Activated naive CD4-positive, alpha-beta T cell treated with anti-CD3 and anti-CD28 coated beads for 36 hours (primary cell): ENCODE data around the gene GJA10. TPM values are rescaled to one million over a fixed set of nuclear protein-coding genes. Genes with fewer than 3 reads are reported as not detected.
"Not testable (repeated sequence)": the region's sequence is repeated elsewhere in the genome, so short reads cannot be mapped to it uniquely, and the experiment has no call there.

Experiments
- CTCF ChIA-PET: fragments of 350-600 bp; sonication (Branson Sonifier 250); formaldehyde crosslinking; loops from one replicate; lab custom pipeline; 2021; ENCODE audit warnings: antibody characterized with exemption; lab: Charles Lee
- DNase-seq: peaks from one replicate; pipeline ENCODE4 v3.0.0-alpha.2; 2020
- H3K27ac Mint-ChIP-seq: one replicate; pipeline ENCODE4 v1.8.0; 2021; ENCODE audit warnings: mild to moderate bottlenecking, mixed read lengths
- H3K27me3 Mint-ChIP-seq: one replicate; pipeline ENCODE4 v1.8.0; 2021; ENCODE audit warnings: low read depth, mixed read lengths
- H3K36me3 Mint-ChIP-seq: one replicate; pipeline ENCODE4 v1.8.0; 2021; ENCODE audit warnings: low read depth, mixed read lengths
- H3K4me1 Mint-ChIP-seq: one replicate; pipeline ENCODE4 v1.8.0; 2021; ENCODE audit warnings: low read depth, mixed read lengths
- H3K4me3 Mint-ChIP-seq: one replicate; pipeline ENCODE4 v1.8.0; 2021; ENCODE audit warnings: mild to moderate bottlenecking, moderate library complexity, mixed read lengths
- H3K9me3 Mint-ChIP-seq: one replicate; pipeline ENCODE4 v1.8.0; 2021; ENCODE audit warnings: mixed read lengths
- intact Hi-C: fragments of 100-400 bp; cut with micrococcal nuclease; formaldehyde crosslinking; loops from one replicate; pipeline ENCODE4 v1.15.1; 2023
- total RNA-seq, 2 experiments: library from RNA; stranded (reverse); gene quantifications; one replicate each; pipeline ENCODE4 v1.2.3, GENCODE V29; 2021

GJA10 gene
- total RNA-seq = not detected

GRCh38 chr6:89894169-89894568 lies at the start of gene GJA10:
TSS of gene GJA10 (plus strand) at chr6:89894469. CDS start at chr6:89894469, 0 bp downstream.
- CTCF ChIA-PET = no interaction called here
- Mint-ChIP-seq H3K9me3 (no peaks in the 10 kb centered on the region), H3K4me1 (no peaks in the 10 kb centered on the region), H3K36me3 (no peaks in the 10 kb centered on the region), H3K27ac (no peak within 1 kb of the TSS), H3K27me3 (peaks cover 35% of the 10 kb centered on the region), H3K4me3 (no peak within 1 kb of the TSS)
- intact Hi-C loops = no loop called here
- no peak for DNase-seq

GRCh38 chr6:89847513-89847912 lies 46.8 kb upstream of the GJA10 start:
- intact Hi-C loops, H3K4me3 Mint-ChIP-seq, DNase-seq, H3K27ac Mint-ChIP-seq, H3K9me3 Mint-ChIP-seq, H3K27me3 Mint-ChIP-seq: not testable (repeated sequence)
- CTCF ChIA-PET = interaction anchor here (0.7 kb wide), 2 partner anchors 18 to 22 kb away, joined by 3 to 4 read pairs; no protein-coding TSS in a partner anchor
- Mint-ChIP-seq H3K4me1 (peaks cover 12% of the 10 kb centered on the region), H3K36me3 (peaks cover 35% of the 10 kb centered on the region)

GRCh38 chr6:89853068-89853467 lies 41.2 kb upstream of the GJA10 start:
- intact Hi-C loops = no loop called here
- CTCF ChIA-PET = interaction anchor here (0.6 to 1.1 kb wide), 2 partner anchors 19 to 88 kb away, joined by 4 to 5 read pairs; no protein-coding TSS in a partner anchor
- DNase-seq = no peak
- no peaks in the 10 kb centered on the region for H3K27me3 Mint-ChIP-seq
- H3K27ac Mint-ChIP-seq = no peak overlapping the region
- no peaks in the 10 kb centered on the region for H3K9me3 Mint-ChIP-seq
- peaks cover 50% of the 10 kb centered on the region for H3K36me3 Mint-ChIP-seq
- H3K4me3 Mint-ChIP-seq = no peak overlapping the region
- H3K4me1 Mint-ChIP-seq = peaks cover 7% of the 10 kb centered on the region

- no peak for DNase-seq
- intact Hi-C loops = no loop called here
- Mint-ChIP-seq H3K27me3 (no peaks in the 10 kb centered on the region), H3K4me1 (peaks cover 3% of the 10 kb centered on the region), H3K27ac (no peak overlapping the region), H3K36me3 (peaks cover 61% of the 10 kb centered on the region), H3K4me3 (no peak overlapping the region), H3K9me3 (no peaks in the 10 kb centered on the region)
- CTCF ChIA-PET = no interaction called here
These were observed 36.2 kb upstream of the GJA10 start for GRCh38 chr6:89858041-89858440.

- no peak for DNase-seq
- Mint-ChIP-seq H3K4me1 (peaks cover 3% of the 10 kb centered on the region), H3K9me3 (no peaks in the 10 kb centered on the region), H3K4me3 (no peak overlapping the region), H3K27ac (no peak overlapping the region), H3K36me3 (peaks cover 63% of the 10 kb centered on the region), H3K27me3 (no peaks in the 10 kb centered on the region)
- CTCF ChIA-PET = no interaction called here
- intact Hi-C loops = no loop called here
These were observed 34.5 kb upstream of the GJA10 start for GRCh38 chr6:89859744-89860143.

- H3K4me1 Mint-ChIP-seq = peaks cover 3% of the 10 kb centered on the region
- H3K27me3 Mint-ChIP-seq = no peaks in the 10 kb centered on the region
- peaks cover 70% of the 10 kb centered on the region for H3K36me3 Mint-ChIP-seq
- no peak overlapping the region for H3K4me3 Mint-ChIP-seq
- DNase-seq = no peak
- intact Hi-C loops = no loop called here
- H3K27ac Mint-ChIP-seq = no peak overlapping the region
- CTCF ChIA-PET = interaction anchor here (0.5 kb wide), 1 partner anchor 10 kb away, joined by 4 read pairs; no protein-coding TSS in a partner anchor
- H3K9me3 Mint-ChIP-seq = peaks cover 1% of the 10 kb centered on the region
These were observed 32.0 kb upstream of the GJA10 start for GRCh38 chr6:89862273-89862672.

GRCh38 chr6:89862698-89863097 lies 31.6 kb upstream of the GJA10 start:
- no peak for DNase-seq
- H3K9me3 Mint-ChIP-seq = peaks cover 1% of the 10 kb centered on the region
- H3K4me1 Mint-ChIP-seq = peaks cover 3% of the 10 kb centered on the region
- CTCF ChIA-PET = interaction anchor here (0.5 kb wide), 1 partner anchor 9 kb away, joined by 4 read pairs; no protein-coding TSS in a partner anchor
- intact Hi-C loops = no loop called here
- peaks cover 74% of the 10 kb centered on the region for H3K36me3 Mint-ChIP-seq
- no peak overlapping the region for H3K4me3 Mint-ChIP-seq
- no peaks in the 10 kb centered on the region for H3K27me3 Mint-ChIP-seq
- H3K27ac Mint-ChIP-seq = no peak overlapping the region

- intact Hi-C loops = no loop called here
- Mint-ChIP-seq H3K27ac (no peak overlapping the region), H3K9me3 (peaks cover 1% of the 10 kb centered on the region), H3K4me1 (no peaks in the 10 kb centered on the region), H3K4me3 (no peak overlapping the region), H3K36me3 (peaks cover 74% of the 10 kb centered on the region), H3K27me3 (no peaks in the 10 kb centered on the region)
- CTCF ChIA-PET = no interaction called here
- DNase-seq = no peak
These were observed 28.1 kb upstream of the GJA10 start for GRCh38 chr6:89866024-89866678.

GRCh38 chr6:89873721-89874120 lies 20.5 kb upstream of the GJA10 start:
- intact Hi-C loops = loop anchor here (5.0 kb wide), 1 partner anchor 54 kb away; no protein-coding TSS in a partner anchor
- peaks cover 25% of the 10 kb centered on the region for H3K36me3 Mint-ChIP-seq

GRCh38 chr6:89874438-89874837 lies 19.8 kb upstream of the GJA10 start:
- no peak overlapping the region for H3K4me3 Mint-ChIP-seq
- intact Hi-C loops = loop anchor here (5.0 kb wide), 1 partner anchor 53 kb away; no protein-coding TSS in a partner anchor
- CTCF ChIA-PET = no interaction called here
- no peak overlapping the region for H3K27ac Mint-ChIP-seq
- H3K4me1 Mint-ChIP-seq = no peaks in the 10 kb centered on the region
- no peaks in the 10 kb centered on the region for H3K9me3 Mint-ChIP-seq
- H3K36me3 Mint-ChIP-seq = peaks cover 24% of the 10 kb centered on the region
- H3K27me3 Mint-ChIP-seq = no peaks in the 10 kb centered on the region
- no peak for DNase-seq

More at GRCh38 chr6:89873721-89874120, 20.5 kb upstream of the GJA10 start:
- H3K27ac Mint-ChIP-seq = no peak overlapping the region
- no peak for DNase-seq
- no peaks in the 10 kb centered on the region for H3K27me3 Mint-ChIP-seq
- CTCF ChIA-PET = interaction anchor here (1.0 to 1.2 kb wide), 2 partner anchors 38 to 510 kb away, joined by 3 read pairs; no protein-coding TSS in a partner anchor
- no peak overlapping the region for H3K4me3 Mint-ChIP-seq
- no peaks in the 10 kb centered on the region for H3K4me1 Mint-ChIP-seq
- H3K9me3 Mint-ChIP-seq = no peaks in the 10 kb centered on the region

GRCh38 chr6:89886378-89887120 lies 7.7 kb upstream of the GJA10 start:
- DNase-seq = no peak
- peaks cover 2% of the 10 kb centered on the region for H3K4me1 Mint-ChIP-seq
- intact Hi-C loops = no loop called here
- no peak overlapping the region for H3K4me3 Mint-ChIP-seq
- H3K9me3 Mint-ChIP-seq = no peaks in the 10 kb centered on the region
- no peak overlapping the region for H3K27ac Mint-ChIP-seq
- H3K36me3 Mint-ChIP-seq = no peaks in the 10 kb centered on the region
- peaks cover 18% of the 10 kb centered on the region for H3K27me3 Mint-ChIP-seq
- CTCF ChIA-PET = no interaction called here

GRCh38 chr6:89887452-89888137 lies 6.7 kb upstream of the GJA10 start:
- Mint-ChIP-seq H3K27ac (no peak overlapping the region), H3K9me3 (no peaks in the 10 kb centered on the region), H3K27me3 (peaks cover 20% of the 10 kb centered on the region), H3K4me1 (peaks cover 2% of the 10 kb centered on the region), H3K4me3 (no peak overlapping the region), H3K36me3 (no peaks in the 10 kb centered on the region)
- peak; percentile 18 for DNase-seq
- intact Hi-C loops = no loop called here
- CTCF ChIA-PET = no interaction called here
